ENCODE measurements around the gene OCA2.

Gene OCA2

DNA sequence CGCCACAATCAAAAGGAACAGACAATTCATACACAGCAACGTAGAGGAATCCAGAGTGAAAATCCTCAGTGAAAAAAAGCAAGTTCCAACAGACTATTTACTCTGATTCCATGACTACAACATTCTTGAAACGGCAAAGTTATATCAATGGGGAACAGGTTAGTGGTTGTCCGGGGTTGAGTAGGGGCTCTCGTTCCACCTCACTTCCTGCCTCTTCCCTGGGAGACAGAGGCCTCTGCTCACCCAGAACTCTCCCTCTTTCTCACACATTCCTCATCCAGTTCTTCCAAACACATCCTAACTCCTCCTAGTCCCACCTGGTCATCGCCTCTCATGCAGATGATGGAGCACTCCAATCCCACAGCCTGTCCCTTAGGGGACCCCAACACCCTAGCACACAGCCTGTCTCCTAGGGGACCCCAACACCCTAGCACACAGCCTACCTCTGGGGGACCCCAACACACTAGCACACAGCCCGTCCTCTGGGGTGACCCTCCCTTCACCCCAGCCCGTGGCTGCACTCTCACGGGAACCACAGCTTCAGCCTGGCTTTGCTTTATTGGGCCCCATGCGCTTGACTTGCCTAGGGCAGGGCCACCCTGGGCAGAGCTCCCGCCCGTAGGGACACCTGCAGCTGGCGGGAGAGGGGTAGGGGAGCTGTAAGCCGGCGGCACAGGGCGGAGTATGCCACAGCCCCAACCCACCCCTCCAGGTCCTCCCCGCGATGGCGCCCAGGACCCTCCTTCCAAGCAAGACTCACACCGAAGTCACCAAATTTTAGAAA lies 5.2 kb downstream of the OCA2 start:
- no peak for DNase-seq (ENCODE audit: low read depth, low spot score)
- TF ChIP-seq, protein P1, sequence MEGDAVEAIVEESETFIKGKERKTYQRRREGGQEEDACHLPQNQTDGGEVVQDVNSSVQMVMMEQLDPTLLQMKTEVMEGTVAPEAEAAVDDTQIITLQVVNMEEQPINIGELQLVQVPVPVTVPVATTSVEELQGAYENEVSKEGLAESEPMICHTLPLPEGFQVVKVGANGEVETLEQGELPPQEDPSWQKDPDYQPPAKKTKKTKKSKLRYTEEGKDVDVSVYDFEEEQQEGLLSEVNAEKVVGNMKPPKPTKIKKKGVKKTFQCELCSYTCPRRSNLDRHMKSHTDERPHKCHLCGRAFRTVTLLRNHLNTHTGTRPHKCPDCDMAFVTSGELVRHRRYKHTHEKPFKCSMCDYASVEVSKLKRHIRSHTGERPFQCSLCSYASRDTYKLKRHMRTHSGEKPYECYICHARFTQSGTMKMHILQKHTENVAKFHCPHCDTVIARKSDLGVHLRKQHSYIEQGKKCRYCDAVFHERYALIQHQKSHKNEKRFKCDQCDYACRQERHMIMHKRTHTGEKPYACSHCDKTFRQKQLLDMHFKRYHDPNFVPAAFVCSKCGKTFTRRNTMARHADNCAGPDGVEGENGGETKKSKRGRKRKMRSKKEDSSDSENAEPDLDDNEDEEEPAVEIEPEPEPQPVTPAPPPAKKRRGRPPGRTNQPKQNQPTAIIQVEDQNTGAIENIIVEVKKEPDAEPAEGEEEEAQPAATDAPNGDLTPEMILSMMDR (IDR thresholded peaks at IDR 0.05; ENCODE audit: low read depth, low read length): no peak
- no peak overlapping the region for H3K4me3 ChIP-seq (ENCODE audit: low read depth, low read length)
- in situ Hi-C loops (cut with HindIII; ENCODE audit: low sequenced_read_pairs): no loop called here

GRCh38 chr15:28091313-28091712 lies 7.8 kb downstream of the OCA2 start:
- DNase-seq (ENCODE audit: low read depth, low spot score): no peak
- no peak overlapping the region for H3K4me3 ChIP-seq (ENCODE audit: low read depth, low read length)
- TF ChIP-seq, protein P1 (IDR thresholded peaks at IDR 0.05; ENCODE audit: low read depth, low read length): no peak
- in situ Hi-C loops (cut with HindIII; ENCODE audit: low sequenced_read_pairs): no loop called here

GRCh38 chr15:28086175-28086703 lies 12.9 kb downstream of the OCA2 start:
- in situ Hi-C loops (cut with HindIII; ENCODE audit: low sequenced_read_pairs): no loop called here

DNA sequence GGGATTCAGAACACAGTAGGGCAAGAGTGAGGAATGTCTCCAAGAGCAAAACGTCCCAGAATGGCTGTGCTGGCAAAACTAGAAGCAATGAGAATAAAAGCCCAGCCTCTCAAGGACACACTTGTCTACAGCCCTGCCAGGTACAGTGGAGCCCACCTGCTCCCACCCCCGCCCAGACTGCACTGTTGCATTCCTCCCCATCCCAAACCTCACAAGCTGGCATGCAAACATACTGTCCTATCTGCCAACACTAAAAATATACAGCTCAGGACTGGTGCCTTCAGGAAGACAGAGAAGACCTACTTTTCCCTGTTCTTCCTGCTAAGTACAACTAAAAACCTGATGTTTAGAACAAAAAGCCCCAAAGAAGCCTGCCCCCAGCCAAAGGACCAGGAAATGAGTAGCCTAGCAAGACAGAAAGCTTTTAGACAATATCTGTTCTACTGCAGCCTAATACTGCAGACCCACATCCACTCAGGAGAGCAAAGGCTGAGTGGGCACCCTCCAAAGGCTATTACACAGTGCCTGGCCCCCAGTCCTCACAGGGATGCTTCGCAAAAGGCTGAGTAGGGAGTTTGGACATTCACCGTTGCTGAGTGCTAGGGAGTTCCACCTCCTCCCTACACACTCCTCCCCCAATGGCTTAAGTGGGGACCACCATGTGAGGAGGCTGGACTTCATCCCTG lies 13.5 kb downstream of the OCA2 start:
- no peak for DNase-seq (ENCODE audit: low read depth, low spot score)
- in situ Hi-C loops (cut with HindIII; ENCODE audit: low sequenced_read_pairs): no loop called here
- TF ChIP-seq, protein P1 (IDR thresholded peaks at IDR 0.05; ENCODE audit: low read depth, low read length): no peak
- H3K4me3 ChIP-seq (ENCODE audit: low read depth, low read length): no peak overlapping the region

More at GRCh38 chr15:28086175-28086703, 12.9 kb downstream of the OCA2 start:
- no peak overlapping the region for H3K4me3 ChIP-seq (ENCODE audit: low read depth, low read length)
- peak; percentile 42 for DNase-seq (ENCODE audit: low read depth, low spot score)
- TF ChIP-seq, protein P1 (IDR thresholded peaks at IDR 0.05; ENCODE audit: low read depth, low read length): peak; percentile 82

GRCh38 chr15:28084547-28084946 lies 14.6 kb downstream of the OCA2 start:
- TF ChIP-seq, protein P1 (IDR thresholded peaks at IDR 0.05; ENCODE audit: low read depth, low read length): no peak
- in situ Hi-C loops (cut with HindIII; ENCODE audit: low sequenced_read_pairs): no loop called here

DNA sequence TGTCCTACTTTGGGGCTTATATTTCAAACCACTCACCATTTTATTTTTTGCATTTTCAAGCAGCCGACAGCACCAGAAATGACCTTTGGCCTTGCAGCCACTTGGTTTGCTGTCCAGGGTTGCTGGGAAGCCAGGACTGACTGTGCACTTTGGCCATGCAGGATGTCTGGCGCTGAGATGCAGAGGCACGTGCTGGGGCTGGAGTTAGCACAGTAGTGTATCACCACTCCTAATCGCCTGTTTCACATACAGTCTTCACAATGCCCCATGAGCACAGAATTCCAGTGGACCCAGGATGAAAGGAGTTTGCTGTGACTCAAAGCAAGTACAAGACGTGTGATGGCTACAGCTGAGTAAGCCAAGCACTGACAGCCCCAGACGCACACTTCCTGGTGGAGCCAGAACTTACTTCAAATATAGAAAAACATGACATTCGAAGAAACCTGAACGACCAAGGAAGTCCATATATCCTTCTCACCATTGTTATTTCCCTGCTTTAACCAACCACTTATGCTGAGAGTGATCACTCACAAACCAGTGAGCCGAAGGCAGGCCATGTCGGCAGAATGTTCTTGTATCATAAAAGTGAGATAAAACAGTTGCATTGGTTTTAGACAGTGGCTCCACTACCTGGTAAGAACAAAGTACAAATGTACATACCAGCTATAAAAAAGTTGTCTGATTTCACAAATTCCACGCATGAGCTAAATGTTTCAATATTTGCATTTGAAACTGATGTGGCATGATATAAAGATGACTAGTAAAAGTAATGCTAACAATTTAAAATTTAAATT lies 16.0 kb downstream of the OCA2 start:
- TF ChIP-seq, protein P1 (IDR thresholded peaks at IDR 0.05; ENCODE audit: low read depth, low read length): no peak
- no peak overlapping the region for H3K4me3 ChIP-seq (ENCODE audit: low read depth, low read length)
- DNase-seq (ENCODE audit: low read depth, low spot score): no peak
- in situ Hi-C loops (cut with HindIII; ENCODE audit: low sequenced_read_pairs): no loop called here

More at GRCh38 chr15:28084547-28084946, 14.6 kb downstream of the OCA2 start:
- DNase-seq (ENCODE audit: low read depth, low spot score): no peak
- H3K4me3 ChIP-seq (ENCODE audit: low read depth, low read length): no peak overlapping the region
